Neural progenitor cell (in vitro differentiated cells): Measurements from ENCODE around the gene FANCL.

Experiments
- CTCF ChIP-seq: fragments of 200-600 bp; sonication (generic); IDR thresholded peaks from 2 replicates; pipeline ENCODE4 v1.5.1; 2017; ENCODE audit warnings: antibody characterized with exemption, mild to moderate bottlenecking
- EZH2 ChIP-seq: fragments of 200-600 bp; sonication (generic); IDR thresholded peaks from 2 replicates; pipeline ENCODE4 v1.6.1; 2017; ENCODE audit warnings: antibody characterized with exemption, mild to moderate bottlenecking, moderate library complexity
- EZH2phosphoT487 ChIP-seq: fragments of 200-600 bp; sonication (generic); IDR thresholded peaks from 2 replicates; pipeline ENCODE4 v1.6.1; 2017; ENCODE audit warnings: antibody characterized with exemption

GRCh38 chr2:58203018-58203417 is 38.1 kb downstream of the FANCL start:
- no peak for TF ChIP-seq CTCF
- no peak for TF ChIP-seq EZH2
- TF ChIP-seq EZH2phosphoT487, result no peak
